Osteoblast (primary cell): ENCODE data around the gene NDNF. TPM values are rescaled to one million over a fixed set of nuclear protein-coding genes. Genes with fewer than 3 reads are reported as not detected.

ENCODE experiments used
- DNase-seq: peaks from one replicate; pipeline ENCODE4 v3.0.0; 2011; ENCODE audit warnings: low spot score, mixed read lengths; ENCODE audit not compliant: insufficient read length; ENCODE audit errors: missing footprints
- H2AFZ ChIP-seq: 2 replicates; pipeline ENCODE4 v1.6.0; 2011; ENCODE audit warnings: mild to moderate bottlenecking, low read length
- H3K27ac ChIP-seq: 2 replicates; pipeline ENCODE4 v1.5.1; 2011; ENCODE audit warnings: mild to moderate bottlenecking, low read depth, low read length, moderate library complexity
- H3K27me3 ChIP-seq: 2 replicates; pipeline ENCODE4 v1.6.0; 2012; ENCODE audit warnings: mild to moderate bottlenecking, control low read depth, inconsistent platforms, low read length, moderate library complexity; ENCODE audit not compliant: insufficient read depth
- H3K36me3 ChIP-seq: 2 replicates; pipeline ENCODE4 v1.5.1; 2011; ENCODE audit warnings: mild to moderate bottlenecking, low read length, control low read depth, moderate library complexity; ENCODE audit not compliant: insufficient read depth
- H3K4me1 ChIP-seq: 2 replicates; pipeline ENCODE4 v1.5.1; 2011; ENCODE audit warnings: mild to moderate bottlenecking, low read length, control low read depth, moderate library complexity; ENCODE audit not compliant: insufficient read depth
- H3K4me2 ChIP-seq: 2 replicates; pipeline ENCODE4 v1.6.0; 2011; ENCODE audit warnings: mild to moderate bottlenecking, low read length; ENCODE audit not compliant: insufficient read depth
- H3K4me3 ChIP-seq: fragments of 200-600 bp; sonication (generic); 3 replicates; pipeline ENCODE4 v1.5.1; 2012; ENCODE audit warnings: mild to moderate bottlenecking, low read length, inconsistent platforms; ENCODE audit not compliant: insufficient read depth
- H3K79me2 ChIP-seq: 2 replicates; pipeline ENCODE4 v1.6.0; 2012; ENCODE audit warnings: mild to moderate bottlenecking, low read length, control low read depth, inconsistent platforms; ENCODE audit not compliant: insufficient read depth
- H3K9me3 ChIP-seq: 2 replicates; pipeline ENCODE4 v1.5.1; 2011; ENCODE audit warnings: low read depth, low read length, control low read depth
- H4K20me1 ChIP-seq: 2 replicates; pipeline ENCODE4 v1.6.0; 2012; ENCODE audit warnings: mild to moderate bottlenecking, low read length, control low read depth; ENCODE audit not compliant: insufficient read depth
- CTCF ChIP-seq: IDR thresholded peaks from 2 replicates; pipeline ENCODE4 v1.5.1; 2011; ENCODE audit warnings: mild to moderate bottlenecking, low read depth, low read length, moderate library complexity; ENCODE audit errors: extremely low read depth
- total RNA-seq: library from RNA; depleted of rRNA; stranded (reverse); fragments of >200 nt; gene quantifications from 2 replicates; pipeline ENCODE4 v1.2.3, GENCODE V29; 2012

NDNF gene
- total RNA-seq, 1 donor = 9.8 TPM

- Histone ChIP-seq H3K27ac (no peak overlapping the region), H3K4me3 (no peak overlapping the region), H3K27me3 (peaks cover 3% of the 10 kb centered on the region), H3K9me3 (no peaks in the 10 kb centered on the region), H4K20me1 (no peaks in the 10 kb centered on the region), H3K79me2 (no peaks in the 10 kb centered on the region), H2AFZ (no peak overlapping the region), H3K4me1 (no peaks in the 10 kb centered on the region), H3K4me2 (no peak overlapping the region), H3K36me3 (no peaks in the 10 kb centered on the region)
- TF ChIP-seq CTCF = no peak
- no peak for DNase-seq
Observed at GRCh38 chr4:121034017-121034416, 38.3 kb downstream of the NDNF start.

GRCh38 chr4:121030711-121031110 lies 41.6 kb downstream of the NDNF start:
- Histone ChIP-seq H3K79me2 (no peaks in the 10 kb centered on the region), H3K4me1 (no peaks in the 10 kb centered on the region), H3K36me3 (no peaks in the 10 kb centered on the region), H3K27me3 (peaks cover 3% of the 10 kb centered on the region), H2AFZ (no peak overlapping the region), H3K27ac (no peak overlapping the region), H3K4me3 (no peak overlapping the region), H3K4me2 (no peak overlapping the region), H4K20me1 (no peaks in the 10 kb centered on the region), H3K9me3 (no peaks in the 10 kb centered on the region)
- TF ChIP-seq CTCF = no peak
- DNase-seq = no peak

GRCh38 chr4:121030131-121030530 lies 42.2 kb downstream of the NDNF start:
- DNase-seq = no peak
- Histone ChIP-seq H3K9me3 (no peaks in the 10 kb centered on the region), H3K79me2 (no peaks in the 10 kb centered on the region)

GRCh38 chr4:121026034-121026433 lies 46.3 kb downstream of the NDNF start:
- Histone ChIP-seq H3K79me2 (no peaks in the 10 kb centered on the region), H2AFZ (no peak overlapping the region), H3K4me3 (no peak overlapping the region), H3K36me3 (no peaks in the 10 kb centered on the region), H3K27ac (no peak overlapping the region), H3K4me2 (no peak overlapping the region), H3K4me1 (no peaks in the 10 kb centered on the region), H4K20me1 (no peaks in the 10 kb centered on the region), H3K9me3 (no peaks in the 10 kb centered on the region), H3K27me3 (peaks cover 3% of the 10 kb centered on the region)
- no peak for DNase-seq
- TF ChIP-seq CTCF = no peak

More at GRCh38 chr4:121030131-121030530, 42.2 kb downstream of the NDNF start:
- Histone ChIP-seq H3K4me1 (no peaks in the 10 kb centered on the region), H3K4me2 (no peak overlapping the region), H2AFZ (no peak overlapping the region), H4K20me1 (no peaks in the 10 kb centered on the region), H3K27me3 (peaks cover 3% of the 10 kb centered on the region), H3K36me3 (no peaks in the 10 kb centered on the region), H3K4me3 (no peak overlapping the region), H3K27ac (no peak overlapping the region)
- TF ChIP-seq CTCF = no peak
